H1 (cell line): ENCODE results near the gene GARNL3. TPM values are rescaled to one million over a fixed set of nuclear protein-coding genes. Genes with fewer than 3 reads are reported as not detected.

ENCODE experiments used
- CTCF ChIA-PET: fragments of 300-600 bp; sonication (Branson Sonifier 250); formaldehyde crosslinking; loops from one replicate; lab custom pipeline; 2021; ENCODE audit not compliant: partially characterized antibody; lab: Charles Lee
- POLR2A ChIA-PET: fragments of 300-600 bp; sonication (Branson Sonifier 250); formaldehyde crosslinking; loops from one replicate; lab custom pipeline; 2021; ENCODE audit warnings: inconsistent platforms; ENCODE audit not compliant: partially characterized antibody; lab: Charles Lee
- DNase-seq, 2 experiments: peaks; one replicate each; pipeline versions ENCODE4 v3.0.0 to v3.0.0-alpha.2; 2010 to 2022; ENCODE audit warnings: low spot score in 2 of 2, low read depth in 1 of 2, mixed read lengths in 1 of 2
- FAIRE-seq: peaks from 2 replicates; lab custom pipeline; 2011; peaks lifted over from hg19 to GRCh38; lab: Jason Lieb, UNC
- H2AFZ ChIP-seq: 2 replicates; pipeline ENCODE4 v1.8.1; 2012; ENCODE audit warnings: low read length, inconsistent platforms
- H2AK5ac ChIP-seq: 2 replicates; pipeline ENCODE4 v1.6.1; 2013; ENCODE audit warnings: low read depth, low read length
- H2BK120ac ChIP-seq: replicated peaks from 2 replicates; pipeline ENCODE3; 2013; ENCODE audit warnings: low read depth, low read length, inconsistent platforms
- H2BK12ac ChIP-seq: 2 replicates; pipeline ENCODE4 v1.6.1; 2013; ENCODE audit warnings: low read depth, low read length
- H2BK15ac ChIP-seq: 2 replicates; pipeline ENCODE4 v1.6.1; 2013; ENCODE audit warnings: low read length
- H2BK20ac ChIP-seq: 2 replicates; pipeline ENCODE4 v1.6.1; 2013; ENCODE audit warnings: low read length
- H2BK5ac ChIP-seq: 2 replicates; pipeline ENCODE4 v1.6.1; 2013; ENCODE audit warnings: low read depth, low read length
- H3K14ac ChIP-seq: 2 replicates; pipeline ENCODE4 v1.6.1; 2013; ENCODE audit warnings: inconsistent platforms; ENCODE audit not compliant: insufficient read length
- H3K18ac ChIP-seq: 2 replicates; pipeline ENCODE4 v1.6.1; 2013; ENCODE audit warnings: low read length; ENCODE audit errors: extremely low read depth
- H3K23ac ChIP-seq: 2 replicates; pipeline ENCODE4 v1.6.1; 2013; ENCODE audit warnings: inconsistent platforms; ENCODE audit not compliant: insufficient read length
- H3K23me2 ChIP-seq: 2 replicates; pipeline ENCODE4 v1.6.1; 2013; ENCODE audit warnings: low read depth, low read length
- H3K27ac ChIP-seq: 2 replicates; pipeline ENCODE4 v1.6.1; 2011; ENCODE audit warnings: low read depth, low read length, inconsistent platforms
- H3K27me3 ChIP-seq, 4 experiments: replicated peaks in 1 of 4; 1 replicate in 1 of 4; 2 replicates in 3 of 4; pipeline versions ENCODE4 v1.6.1 to v1.8.1; 2011 to 2013; ENCODE audit warnings: low read length in 3 of 4, mild to moderate bottlenecking in 3 of 4, inconsistent platforms in 2 of 4, mixed read lengths in 2 of 4, moderate library complexity in 1 of 4; ENCODE audit not compliant: control insufficient read depth in 3 of 4, insufficient read depth in 3 of 4; ENCODE audit errors: extremely low read depth in 1 of 4
- H3K36me3 ChIP-seq, 4 experiments: 2 replicates each; pipeline versions ENCODE4 v1.6.1 to v1.8.1; 2011 to 2013; ENCODE audit warnings: mild to moderate bottlenecking in 4 of 4, low read length in 3 of 4, moderate library complexity in 2 of 4, control low read depth in 1 of 4, inconsistent platforms in 1 of 4; ENCODE audit not compliant: insufficient read depth in 4 of 4, control insufficient read depth in 2 of 4
- H3K4ac ChIP-seq: replicated peaks from 2 replicates; pipeline ENCODE3; 2013; ENCODE audit warnings: low read length, low read depth, mixed read lengths, inconsistent platforms; ENCODE audit not compliant: insufficient read length
- H3K4me1 ChIP-seq, 4 experiments: replicated peaks in 1 of 4; 1 replicate in 1 of 4; 2 replicates in 3 of 4; pipeline versions ENCODE4 v1.6.1 to v1.8.1; 2011 to 2013; ENCODE audit warnings: low read length in 3 of 4, inconsistent platforms in 2 of 4, mixed read lengths in 1 of 4; ENCODE audit not compliant: insufficient read depth in 4 of 4, control insufficient read depth in 3 of 4
- H3K4me2 ChIP-seq, 2 experiments: 2 replicates each; pipeline versions ENCODE4 v1.6.1 to v1.8.1; 2011 to 2013; ENCODE audit warnings: low read depth in 2 of 2, low read length in 2 of 2, control low read depth in 1 of 2, inconsistent platforms in 1 of 2, mild to moderate bottlenecking in 1 of 2; ENCODE audit not compliant: insufficient read depth in 1 of 2
- H3K4me3 ChIP-seq, 4 experiments: fragments of 200-600, 300-600 bp in 1 of 4; sonication (generic), shearing (Covaris generic), sonication (Bioruptor Twin) in 1 of 4; 2 replicates each; pipeline versions ENCODE4 v1.5.1 to v1.8.1; 2011 to 2016; ENCODE audit warnings: low read length in 4 of 4, low read depth in 3 of 4, control low read depth in 2 of 4, inconsistent platforms in 2 of 4, mild to moderate bottlenecking in 2 of 4, mixed read lengths in 1 of 4, moderate library complexity in 1 of 4; ENCODE audit not compliant: insufficient read depth in 2 of 4; ENCODE audit errors: extremely low read depth in 1 of 4
- H3K56ac ChIP-seq: replicated peaks from 2 replicates; pipeline ENCODE3; 2013; ENCODE audit warnings: low read depth, mild to moderate bottlenecking, mixed read lengths, low read length, inconsistent platforms; ENCODE audit not compliant: insufficient read length
- H3K79me1 ChIP-seq: 2 replicates; pipeline ENCODE4 v1.6.1; 2013; ENCODE audit warnings: low read depth, low read length, control low read depth
- H3K79me2 ChIP-seq, 2 experiments: 2 replicates each; pipeline versions ENCODE4 v1.6.1 to v1.8.1; 2012 to 2013; ENCODE audit warnings: low read length in 2 of 2, mild to moderate bottlenecking in 2 of 2, inconsistent platforms in 1 of 2; ENCODE audit not compliant: insufficient read depth in 2 of 2, control insufficient read depth in 1 of 2
- H3K9ac ChIP-seq, 4 experiments: replicated peaks in 1 of 4; 1 replicate in 1 of 4; 2 replicates in 3 of 4; pipeline versions ENCODE4 v1.6.1 to v1.8.1; 2011 to 2013; ENCODE audit warnings: low read depth in 3 of 4, low read length in 3 of 4, control low read depth in 2 of 4, mild to moderate bottlenecking in 2 of 4, moderate library complexity in 2 of 4, inconsistent platforms in 1 of 4; ENCODE audit errors: extremely low read depth in 1 of 4
- H3K9me3 ChIP-seq, 2 experiments: 2 replicates each; pipeline versions ENCODE4 v1.6.1 to v1.8.1; 2012 to 2013; ENCODE audit warnings: mild to moderate bottlenecking in 2 of 2, moderate library complexity in 2 of 2, control low read depth in 1 of 2, inconsistent platforms in 1 of 2, low read depth in 1 of 2, low read length in 1 of 2, mixed read lengths in 1 of 2; ENCODE audit not compliant: insufficient read depth in 2 of 2
- H4K20me1 ChIP-seq, 2 experiments: replicated peaks in 1 of 2; 2 replicates each; pipeline versions ENCODE3 to v1.8.1; 2011 to 2013; ENCODE audit warnings: inconsistent platforms in 2 of 2, low read length in 2 of 2, mild to moderate bottlenecking in 1 of 2; ENCODE audit not compliant: insufficient read depth in 2 of 2, control insufficient read depth in 1 of 2
- H4K5ac ChIP-seq: 2 replicates; pipeline ENCODE4 v1.6.1; 2013; ENCODE audit warnings: low read length, low read depth, mixed read lengths, inconsistent platforms; ENCODE audit not compliant: insufficient read length
- H4K8ac ChIP-seq: 2 replicates; pipeline ENCODE4 v1.8.0; 2013; ENCODE audit warnings: mild to moderate bottlenecking, moderate library complexity, low read length, inconsistent platforms; ENCODE audit not compliant: insufficient read depth; ENCODE audit errors: extremely low read depth
- H4K91ac ChIP-seq: replicated peaks from 2 replicates; pipeline ENCODE3; 2013; ENCODE audit warnings: low read length, mixed read lengths, inconsistent platforms; ENCODE audit not compliant: insufficient read length
- CTCF ChIP-seq, 3 experiments: IDR thresholded peaks; 1 replicate in 2 of 3; 2 replicates in 1 of 3; pipeline versions ENCODE4 v1.5.1 to v1.6.1; 2011; ENCODE audit warnings: low read length in 3 of 3, mild to moderate bottlenecking in 3 of 3, inconsistent platforms in 2 of 3, low read depth in 1 of 3, moderate library complexity in 1 of 3; ENCODE audit not compliant: insufficient read depth in 1 of 3; ENCODE audit errors: control extremely low read depth in 1 of 3
- KDM1A ChIP-seq: fragments of 200-600, 300-600 bp; sonication (generic); IDR thresholded peaks from 2 replicates; pipeline ENCODE4 v1.7.1; 2016; ENCODE audit warnings: mild to moderate bottlenecking, low read length, borderline replicate concordance
- RAD21 ChIP-seq, 2 experiments: IDR thresholded peaks in 1 of 2; conservative IDR thresholded peaks in 1 of 2; 2 replicates each; pipeline ENCODE4 v1.6.1; 2011; ENCODE audit warnings: low read depth in 2 of 2, low read length in 2 of 2, improper control_type of control experiment in 1 of 2, inconsistent platforms in 1 of 2, mild to moderate bottlenecking in 1 of 2, moderate library complexity in 1 of 2
- WGBS, 2 experiments: shearing (Covaris generic) in 1 of 2; methylation state at CpG; one replicate each; pipeline versions ENCODE4 v1.1.6 to v1.1.7; 2013 to 2015; ENCODE audit warnings: low lambda C conversion rate in 2 of 2, mixed read lengths in 2 of 2, inconsistent platforms in 1 of 2, low coverage in 1 of 2, missing lambda C conversion rate in 1 of 2; ENCODE audit not compliant: insufficient replicate concordance in 2 of 2, insufficient coverage in 1 of 2, insufficient read length in 1 of 2; ENCODE audit errors: extremely low coverage in 1 of 2, missing lambda C conversion rate in 1 of 2; 5-methylcytosine and 5-hydroxymethylcytosine counted together
- polyA plus RNA-seq, 7 experiments: library from polyadenylated mRNA; depleted of rRNA in 3 of 7; stranded (reverse) in 5 of 7; unstranded in 2 of 7; fragments of >200 nt in 5 of 7; fragments of 200-250 nt in 2 of 7; gene quantifications; 1 replicate in 5 of 7; 2 replicates in 1 of 7; 4 replicates in 1 of 7; pipeline versions ENCODE4 v1.2.1 to v1.2.3, GENCODE V29; 2011 to 2013; ENCODE audit warnings: missing spikeins in 2 of 7, mixed read lengths in 2 of 7
- total RNA-seq: library from RNA; stranded (reverse); fragmentation: NEBNext Ultra II Directional; extraction: Animal tissue kit (Norgen Biotek cat#: 25700); gene quantifications from 2 replicates; pipeline ENCODE4 v1.2.1, GENCODE V29; 2021

GARNL3 gene
- total and polyA plus RNA-seq, 2 of the 8 experiments (the other 6 are each of a cell fraction or from before 2014, with no cell fraction given), result 6.5 to 18.3 TPM

GRCh38 chr9:127218818-127219217 is 45.8 kb upstream of the GARNL3 start:
- H3K9ac ChIP-seq, result no peak overlapping the region
- H3K4ac ChIP-seq, result no peak overlapping the region
- POLR2A ChIA-PET, result no interaction called here
- FAIRE-seq, result no peak
- H3K4me2 ChIP-seq, result no peak overlapping the region
- no peak overlapping the region for H2BK15ac ChIP-seq
- H3K27me3 ChIP-seq, result peaks cover 0 to 5% (median 1%) of the 10 kb centered on the region in 4 experiments; a peak in 1 of 7 replicates
- no peak overlapping the region for H2BK5ac ChIP-seq
- H3K79me2 ChIP-seq, result no peaks in the 10 kb centered on the region
- TF ChIP-seq RAD21 (IDR thresholded peaks at IDR 0.05 in 1 of 2, conservative IDR thresholded peaks at IDR 0.05 in 1 of 2; ENCODE audit: low read depth in 2 of 2, low read length in 2 of 2), result peak in 1 of 2 experiments; percentile 5; a peak in 1 of 4 replicates
- TF ChIP-seq CTCF (IDR thresholded peaks at IDR 0.05; ENCODE audit: control extremely low read depth in 1 of 3, insufficient read depth in 1 of 3, low read depth in 1 of 3, low read length in 3 of 3), result peak; percentile 12 to 26 (median 17)
- no peak for TF ChIP-seq KDM1A
- TF ChIP-seq, all 59 proteins: peak for 2
- 91% methylated on average over 10 of the region's 10 CpGs; no CpG with 5 or more reads in 1 of the 2 experiments for WGBS, 2 experiments
- no peak overlapping the region for H4K8ac ChIP-seq
- no peak overlapping the region for H3K56ac ChIP-seq
- no peaks in the 10 kb centered on the region for H3K9me3 ChIP-seq
- no peak overlapping the region for H4K5ac ChIP-seq
- no peak overlapping the region for H2AK5ac ChIP-seq
- no peaks in the 10 kb centered on the region for H3K79me1 ChIP-seq
- H2AFZ ChIP-seq, result no peak overlapping the region
- no peaks in the 10 kb centered on the region for H3K36me3 ChIP-seq
- H2BK120ac ChIP-seq, result no peak overlapping the region
- CTCF ChIA-PET, result interaction anchor here (0.6 to 1.3 kb wide), 5 partner anchors 9 to 277 kb away, joined by 3 to 4 read pairs (median 3); no protein-coding TSS in a partner anchor
- H4K20me1 ChIP-seq, result peaks cover 0 to 3% of the 10 kb centered on the region in 2 experiments
- peaks cover 0 to 5% (median 2%) of the 10 kb centered on the region in 4 experiments; a peak in 5 of 7 replicates for H3K4me1 ChIP-seq
- no peak overlapping the region for H3K27ac ChIP-seq
- H3K4me3 ChIP-seq, result no peak overlapping the region
- H4K91ac ChIP-seq, result no peak overlapping the region
- H3K23ac ChIP-seq, result no peak overlapping the region
- H2BK20ac ChIP-seq, result no peak overlapping the region
- no peak overlapping the region for H3K18ac ChIP-seq
- H3K23me2 ChIP-seq, result peaks cover 2% of the 10 kb centered on the region; the same call in 1 of the 2 replicates
- no peak overlapping the region for H2BK12ac ChIP-seq
- no peak for DNase-seq
- no peak overlapping the region for H3K14ac ChIP-seq
